Measurements from ENCODE around the gene GPR152.
"Not testable (repeated sequence)": the region's sequence is repeated elsewhere in the genome, so short reads cannot be mapped to it uniquely, and the experiment has no call there.

Gene GPR152

DNA sequence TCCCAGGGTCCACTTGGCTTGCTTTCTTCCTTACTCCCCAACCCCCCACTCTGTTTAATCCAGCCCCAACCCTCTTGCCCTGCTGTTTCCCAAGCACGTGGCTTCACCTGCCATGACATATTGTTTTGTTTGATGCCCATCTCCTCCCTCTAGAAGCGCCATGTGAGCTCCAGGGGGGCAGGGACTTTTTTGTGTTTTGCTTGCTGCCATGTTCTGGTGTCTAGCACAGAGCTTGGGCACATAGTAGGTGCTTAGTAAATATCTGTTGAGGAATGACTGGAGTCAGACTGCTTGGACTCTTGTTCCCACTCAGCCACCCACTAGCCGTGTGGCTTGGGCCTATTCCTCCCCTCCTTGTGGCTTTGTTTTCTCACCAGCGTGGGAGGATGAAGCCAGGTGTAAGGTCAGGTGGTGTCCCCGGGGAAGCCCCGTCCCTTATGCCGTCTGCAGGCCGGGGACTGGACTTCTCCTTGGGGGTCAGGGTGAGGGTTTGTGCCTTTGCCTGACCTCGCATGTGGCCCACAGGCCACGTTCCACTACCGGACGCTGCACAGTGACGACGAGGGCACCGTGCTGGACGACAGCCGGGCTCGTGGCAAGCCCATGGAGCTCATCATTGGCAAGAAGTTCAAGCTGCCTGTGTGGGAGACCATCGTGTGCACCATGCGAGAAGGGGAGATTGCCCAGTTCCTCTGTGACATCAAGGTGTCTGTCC, 34.1 kb upstream of the GPR152 start:
- no peak for DNase-seq

GRCh38 chr11:67485873-67486361, 33.4 kb upstream of the GPR152 start:
- not testable (repeated sequence) for DNase-seq

DNA sequence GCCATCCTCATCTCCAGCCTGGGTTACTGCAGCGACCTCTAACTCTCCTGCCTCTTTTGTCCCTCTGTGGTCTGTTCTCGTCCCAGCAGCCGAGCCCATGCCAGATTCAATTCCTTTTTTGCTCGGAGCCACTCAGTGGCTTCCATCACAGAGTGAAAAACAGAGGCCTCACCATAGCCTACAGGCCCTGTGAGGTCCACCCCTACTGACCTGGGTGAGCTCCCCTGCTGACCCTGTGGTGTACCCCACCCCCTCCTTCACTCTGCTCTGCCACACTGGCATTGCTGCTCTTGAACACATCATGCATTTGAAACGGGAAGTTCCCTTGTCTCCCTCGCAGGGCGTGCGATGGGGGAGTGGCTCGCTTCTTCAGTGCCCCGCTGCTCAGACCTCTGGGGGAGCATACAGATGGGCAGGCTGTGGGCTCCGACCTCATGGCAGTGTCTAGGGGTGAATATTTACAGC, 32.4 kb upstream of the GPR152 start:
- no peak for DNase-seq

DNA sequence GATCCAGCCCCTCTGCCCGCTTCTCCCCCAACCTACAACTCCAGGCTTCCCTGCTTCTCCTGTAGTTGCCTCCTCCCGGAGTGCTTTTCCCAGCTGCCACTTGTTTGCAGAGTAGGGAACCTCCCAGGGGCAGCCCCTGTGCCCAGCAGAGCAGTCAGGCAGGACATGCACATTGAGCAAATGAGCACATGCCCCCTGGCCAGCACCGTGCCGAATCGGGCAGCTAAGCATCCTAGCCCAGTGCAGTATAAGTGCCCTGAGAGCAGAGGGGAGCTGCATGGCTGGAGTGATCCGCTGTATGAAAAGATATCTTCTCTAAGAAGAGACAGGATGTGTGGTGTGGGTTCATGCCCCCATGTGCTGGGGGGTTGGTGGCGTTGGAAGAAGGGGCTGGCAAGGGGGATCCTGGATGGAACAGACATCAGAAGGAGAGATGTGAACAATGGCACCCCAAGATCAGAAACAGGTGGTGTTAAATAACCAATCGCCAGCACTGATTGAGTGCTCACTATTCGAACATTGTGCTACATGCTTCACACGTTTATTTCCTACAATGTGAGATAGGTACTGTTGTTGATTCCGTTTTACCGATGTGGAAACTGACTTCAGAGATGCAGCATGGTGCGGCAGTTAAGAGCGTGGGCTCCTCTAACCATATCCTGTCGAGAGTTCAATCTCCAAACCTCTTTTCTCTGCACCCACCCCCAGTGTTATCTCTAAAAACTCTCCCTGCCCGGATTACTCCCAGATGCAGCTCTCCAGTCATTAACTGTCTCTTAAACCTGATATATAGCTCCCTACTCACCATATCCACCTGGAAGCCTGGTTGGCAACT, 31.5 kb upstream of the GPR152 start:
- no peak for DNase-seq

GRCh38 chr11:67482827-67483798, 30.6 kb upstream of the GPR152 start, which contains the start of gene AIP:
Gene AIP (plus strand): TSS chr11:67483026. CDS start chr11:67483159, 133 bp downstream.
- DNase-seq = peak; percentile 97 to 98

DNA sequence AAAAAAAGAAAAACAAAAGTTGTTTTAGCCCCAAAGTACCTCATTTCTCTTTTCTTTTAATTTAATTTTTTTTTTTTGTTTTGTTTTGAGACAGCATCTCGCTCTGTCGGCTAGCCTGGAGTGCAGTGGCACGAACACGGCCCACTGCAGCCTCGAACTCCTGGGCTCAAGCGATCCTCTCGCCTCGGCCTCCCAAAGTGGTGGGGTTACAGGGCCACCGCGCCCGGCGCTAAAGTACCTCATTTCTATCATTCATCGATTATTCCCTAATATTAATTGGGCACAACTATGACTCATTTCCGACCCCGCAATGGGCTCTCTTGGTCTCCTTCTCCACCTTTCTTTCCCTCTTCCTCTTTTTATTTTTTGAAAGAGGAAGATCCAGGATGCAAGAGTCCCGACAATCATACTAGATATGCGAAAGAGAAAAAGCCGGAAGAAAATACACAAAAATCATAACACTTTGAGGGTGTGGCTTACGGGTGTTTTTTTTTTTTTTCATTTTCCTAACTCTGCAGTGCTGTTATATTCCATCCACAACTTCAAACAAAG, 29.8 kb upstream of the GPR152 start:
- no peak for DNase-seq

- not testable (repeated sequence) for DNase-seq
Measured at GRCh38 chr11:67477344-67478050, 25.0 kb upstream of the GPR152 start.

- DNase-seq = not testable (repeated sequence)
Measured at GRCh38 chr11:67476692-67477091, 24.2 kb upstream of the GPR152 start.

GRCh38 chr11:67472882-67473281, 20.4 kb upstream of the GPR152 start:
- DNase-seq = no peak

DNA sequence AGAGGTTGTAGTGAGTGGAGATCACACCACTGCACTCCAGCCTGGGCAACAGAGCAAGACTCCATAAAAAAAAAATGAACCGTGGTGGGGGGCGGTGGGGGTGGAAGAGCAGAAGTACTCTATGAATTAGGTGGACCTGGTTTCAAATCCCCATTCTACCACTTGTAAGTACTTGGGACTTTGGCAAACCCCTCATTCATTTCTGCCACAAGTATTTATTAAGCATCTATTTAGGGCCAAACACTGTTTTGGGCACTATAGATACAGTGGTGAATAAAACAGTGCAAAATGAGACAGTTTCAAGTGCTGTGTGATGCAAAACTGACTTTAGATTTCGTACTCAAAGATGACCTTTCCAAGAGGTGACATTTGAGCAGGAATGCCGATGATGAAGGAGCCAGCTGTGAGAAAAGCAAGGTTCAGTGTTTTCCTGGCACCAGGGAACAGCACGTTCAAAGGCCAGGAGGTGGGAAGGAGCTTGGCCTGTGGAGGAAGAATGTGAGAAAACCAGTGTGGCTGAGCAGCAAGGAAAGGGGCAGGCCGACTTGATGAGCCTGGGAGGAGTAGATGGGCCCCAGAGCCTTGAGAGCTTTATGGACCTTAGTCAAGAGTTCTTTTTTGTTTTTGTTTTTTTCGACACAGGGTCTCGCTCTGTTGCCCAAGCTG, 17.9 kb upstream of the GPR152 start:
- DNase-seq = no peak

DNA sequence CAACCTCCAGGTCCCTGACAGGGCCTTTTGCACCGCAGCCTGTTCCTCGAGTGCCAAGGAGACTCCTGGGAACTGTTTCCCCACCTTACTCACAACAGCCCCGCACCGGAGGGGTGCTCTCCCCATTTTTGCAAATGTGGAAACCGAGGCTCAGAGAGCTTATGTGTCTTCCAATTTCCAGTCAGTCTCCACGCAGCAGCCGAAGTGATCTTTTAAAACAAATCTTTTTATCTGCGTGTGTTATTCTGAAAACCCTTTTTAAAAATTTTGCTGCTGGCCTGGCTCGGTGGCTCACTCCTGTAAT, 16.9 kb upstream of the GPR152 start:
- DNase-seq = no peak

GRCh38 chr11:67468759-67469507, 16.4 kb upstream of the GPR152 start, which contains the start of gene TMEM134:
Gene TMEM134 (minus strand): TSS chr11:67469251. CDS start chr11:67469192, 59 bp downstream.
- peak; percentile 89 for DNase-seq

GRCh38 chr11:67468456-67468758, 15.9 kb upstream of the GPR152 start:
- DNase-seq = no peak

DNA sequence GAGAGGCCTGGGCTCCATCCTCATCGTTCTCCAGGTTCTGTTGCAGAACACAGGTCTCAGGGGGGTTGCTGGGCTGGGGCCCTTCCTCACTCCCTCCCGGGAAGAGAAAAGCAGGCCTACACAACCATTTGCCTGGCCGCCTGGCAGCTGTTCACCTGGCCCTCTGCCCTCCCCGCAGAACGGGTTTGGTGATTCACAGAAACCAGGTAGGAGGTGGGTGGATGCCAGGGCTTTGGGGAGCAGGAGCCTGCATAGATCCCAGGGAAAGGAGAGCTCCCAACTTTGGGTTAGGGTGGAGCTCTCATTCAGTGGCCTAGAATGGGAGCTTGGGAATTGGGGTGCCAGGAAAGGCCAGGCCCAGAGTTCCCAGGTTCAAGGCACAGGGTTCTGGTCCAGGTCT, 15.5 kb upstream of the GPR152 start:
- DNase-seq = peak in 1 of 2 experiments; percentile 3

DNA sequence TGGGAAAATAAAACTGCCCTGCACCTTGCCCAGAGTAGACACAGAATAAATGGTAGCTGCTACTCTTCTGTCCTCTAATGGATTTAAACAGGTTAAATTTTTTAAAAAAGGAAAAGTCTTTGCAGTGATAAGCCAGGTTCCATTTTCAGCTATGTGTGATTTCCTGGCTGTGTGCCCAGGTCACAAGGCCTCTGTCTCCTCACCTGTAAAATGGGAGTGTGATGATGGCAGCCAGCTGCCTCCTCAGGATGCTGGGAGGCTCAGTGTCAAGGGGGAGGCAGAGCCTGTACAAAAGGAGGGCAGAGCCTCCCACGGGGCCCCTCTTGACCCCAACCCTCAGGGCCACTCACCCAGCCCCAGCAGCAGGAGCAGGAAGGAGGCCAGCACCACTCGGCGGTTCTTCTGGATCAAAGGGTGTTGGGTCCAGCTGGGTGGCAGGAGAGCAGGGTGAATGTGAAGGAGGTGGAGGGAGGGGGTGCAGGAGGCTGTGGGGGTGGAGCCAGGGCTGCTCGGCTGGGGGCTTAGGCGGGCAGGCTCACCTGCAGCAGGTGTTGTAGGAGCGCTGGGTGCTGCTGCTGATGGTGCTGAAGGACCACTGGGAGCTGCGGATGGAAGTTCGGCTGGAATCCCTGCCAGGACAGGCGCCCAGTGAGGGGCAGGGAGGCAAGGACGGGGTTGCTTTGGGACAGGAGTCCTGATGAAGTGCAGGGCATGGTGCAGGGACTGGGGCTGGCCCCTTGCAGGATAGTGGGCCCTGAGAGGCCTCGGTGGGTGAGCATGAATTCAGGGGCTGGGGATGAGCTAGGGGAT, 14.6 kb upstream of the GPR152 start:
- no peak for DNase-seq

DNA sequence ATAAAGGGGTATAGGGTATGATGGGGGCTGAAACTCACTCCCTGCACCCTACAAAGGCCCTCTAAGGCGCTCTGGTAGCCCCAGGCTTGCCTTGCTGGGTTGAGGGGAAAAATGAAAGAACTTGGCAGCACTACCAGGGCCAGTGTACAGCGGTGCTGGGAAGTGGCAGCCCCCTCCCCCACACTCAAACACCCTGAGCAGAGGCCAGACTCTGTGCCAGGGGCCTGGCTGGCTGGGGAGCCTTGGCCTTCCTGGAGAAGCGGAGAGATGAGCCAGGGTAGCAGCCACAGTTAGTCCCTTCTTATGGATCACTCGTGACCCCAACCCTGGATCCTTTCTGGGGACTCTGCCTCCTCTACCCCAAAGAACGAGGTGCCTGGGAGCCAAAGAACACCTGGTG, 13.8 kb upstream of the GPR152 start:
- no peak for DNase-seq

DNA sequence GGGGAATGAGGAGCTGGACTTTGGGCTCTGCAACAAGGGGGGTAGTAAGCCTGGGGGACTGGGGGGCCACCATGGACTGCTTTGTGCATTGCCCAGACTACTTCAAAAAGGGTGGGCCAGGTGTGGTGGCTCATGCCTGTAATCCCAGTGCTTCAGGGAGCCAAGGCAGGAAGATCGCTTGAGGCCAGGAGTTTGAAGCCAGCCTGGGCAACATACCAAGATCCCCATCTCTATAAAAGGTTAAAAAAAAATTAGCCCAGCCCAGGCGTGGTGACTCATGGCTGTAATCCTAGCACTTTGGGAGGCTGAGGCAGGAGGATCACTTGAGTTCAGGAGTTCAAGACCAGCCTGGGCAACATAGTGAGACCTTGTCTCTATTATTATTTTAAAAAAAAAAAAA, 13.0 kb upstream of the GPR152 start:
- not testable (repeated sequence) for DNase-seq

GRCh38 chr11:67465189-67465510, 12.6 kb upstream of the GPR152 start:
- no peak for DNase-seq

- peak; percentile 85 to 86 for DNase-seq
Measured at GRCh38 chr11:67464411-67465188, 12.1 kb upstream of the GPR152 start.

Data from NCI-H2081 (cell line).